RWPE2 (cell line): ENCODE data around the gene CCL23.

Source experiments
- ATAC-seq: fragments of 200-7000 bp; cut with Tn5 transposase; 3 replicates; pipeline ENCODE4 v1.9.1; 2021; ENCODE audit warnings: low read depth
- DNase-seq: peaks from one replicate; pipeline ENCODE4 v3.0.0-alpha.2; 2020; ENCODE audit warnings: low spot score
- H3K27ac ChIP-seq: fragments of 450-650 bp; 2 replicates; pipeline ENCODE4 v1.5.1; 2017; ENCODE audit warnings: mild to moderate bottlenecking; ENCODE audit not compliant: poor library complexity, severe bottlenecking
- H3K27me3 ChIP-seq: fragments of 250-450 bp; sonication (Bioruptor Pico); 2 replicates; pipeline ENCODE4 v1.5.1; 2021; ENCODE audit warnings: mild to moderate bottlenecking, moderate library complexity; ENCODE audit not compliant: insufficient read depth, poor library complexity, severe bottlenecking
- H3K36me3 ChIP-seq: fragments of 250-450 bp; sonication (Bioruptor Pico); 2 replicates; pipeline ENCODE4 v1.5.1; 2020; ENCODE audit warnings: low read depth, mild to moderate bottlenecking, moderate library complexity
- H3K4me1 ChIP-seq: fragments of 250-450 bp; sonication (Bioruptor Pico); 2 replicates; pipeline ENCODE4 v1.5.1; 2021; ENCODE audit warnings: mild to moderate bottlenecking, moderate library complexity; ENCODE audit not compliant: insufficient read depth, poor library complexity, severe bottlenecking
- H3K4me3 ChIP-seq: fragments of 250-450 bp; sonication (Bioruptor Pico); 2 replicates; pipeline ENCODE4 v1.5.1; 2021; ENCODE audit warnings: mild to moderate bottlenecking, moderate library complexity; ENCODE audit not compliant: severe bottlenecking
- H3K9me3 ChIP-seq: fragments of 250-450 bp; sonication (Bioruptor Pico); 2 replicates; pipeline ENCODE4 v1.5.1; 2021; ENCODE audit warnings: mild to moderate bottlenecking, moderate library complexity; ENCODE audit not compliant: severe bottlenecking
- TF ChIP-seq, protein P1 (sequence below): fragments of 450-650 bp; IDR thresholded peaks from one replicate; pipeline ENCODE4 v1.5.1; 2017; ENCODE audit warnings: mild to moderate bottlenecking, moderate library complexity; ENCODE audit not compliant: poor library complexity, severe bottlenecking

CCL23 gene, protein sequence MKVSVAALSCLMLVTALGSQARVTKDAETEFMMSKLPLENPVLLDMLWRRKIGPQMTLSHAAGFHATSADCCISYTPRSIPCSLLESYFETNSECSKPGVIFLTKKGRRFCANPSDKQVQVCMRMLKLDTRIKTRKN

GRCh38 chr17:36017799-36018198, at the start of gene CCL23:
Gene CCL23 (minus strand): TSS chr17:36017972. CDS start chr17:36017897, 75 bp downstream.
- ATAC-seq = no peak
- no peak for DNase-seq
- TF ChIP-seq, protein P1, sequence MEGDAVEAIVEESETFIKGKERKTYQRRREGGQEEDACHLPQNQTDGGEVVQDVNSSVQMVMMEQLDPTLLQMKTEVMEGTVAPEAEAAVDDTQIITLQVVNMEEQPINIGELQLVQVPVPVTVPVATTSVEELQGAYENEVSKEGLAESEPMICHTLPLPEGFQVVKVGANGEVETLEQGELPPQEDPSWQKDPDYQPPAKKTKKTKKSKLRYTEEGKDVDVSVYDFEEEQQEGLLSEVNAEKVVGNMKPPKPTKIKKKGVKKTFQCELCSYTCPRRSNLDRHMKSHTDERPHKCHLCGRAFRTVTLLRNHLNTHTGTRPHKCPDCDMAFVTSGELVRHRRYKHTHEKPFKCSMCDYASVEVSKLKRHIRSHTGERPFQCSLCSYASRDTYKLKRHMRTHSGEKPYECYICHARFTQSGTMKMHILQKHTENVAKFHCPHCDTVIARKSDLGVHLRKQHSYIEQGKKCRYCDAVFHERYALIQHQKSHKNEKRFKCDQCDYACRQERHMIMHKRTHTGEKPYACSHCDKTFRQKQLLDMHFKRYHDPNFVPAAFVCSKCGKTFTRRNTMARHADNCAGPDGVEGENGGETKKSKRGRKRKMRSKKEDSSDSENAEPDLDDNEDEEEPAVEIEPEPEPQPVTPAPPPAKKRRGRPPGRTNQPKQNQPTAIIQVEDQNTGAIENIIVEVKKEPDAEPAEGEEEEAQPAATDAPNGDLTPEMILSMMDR = no peak
- Histone ChIP-seq H3K36me3 (no peaks in the 10 kb centered on the region), H3K9me3 (no peaks in the 10 kb centered on the region), H3K4me3 (no peak within 1 kb of the TSS), H3K27me3 (peaks cover 32% of the 10 kb centered on the region), H3K27ac (no peak within 1 kb of the TSS), H3K4me1 (no peaks in the 10 kb centered on the region)

GRCh38 chr17:36066365-36066985, 48.7 kb upstream of the CCL23 start:
- TF ChIP-seq, protein P1 = no peak
- H3K4me1 ChIP-seq = no peaks in the 10 kb centered on the region
- no peak overlapping the region for H3K4me3 ChIP-seq
- DNase-seq (no peak), ATAC-seq (no peak)
- H3K27ac ChIP-seq = no peak overlapping the region
- H3K36me3 ChIP-seq = no peaks in the 10 kb centered on the region
- H3K27me3 ChIP-seq = peaks cover under 1% of the 10 kb centered on the region
- no peaks in the 10 kb centered on the region for H3K9me3 ChIP-seq

DNA sequence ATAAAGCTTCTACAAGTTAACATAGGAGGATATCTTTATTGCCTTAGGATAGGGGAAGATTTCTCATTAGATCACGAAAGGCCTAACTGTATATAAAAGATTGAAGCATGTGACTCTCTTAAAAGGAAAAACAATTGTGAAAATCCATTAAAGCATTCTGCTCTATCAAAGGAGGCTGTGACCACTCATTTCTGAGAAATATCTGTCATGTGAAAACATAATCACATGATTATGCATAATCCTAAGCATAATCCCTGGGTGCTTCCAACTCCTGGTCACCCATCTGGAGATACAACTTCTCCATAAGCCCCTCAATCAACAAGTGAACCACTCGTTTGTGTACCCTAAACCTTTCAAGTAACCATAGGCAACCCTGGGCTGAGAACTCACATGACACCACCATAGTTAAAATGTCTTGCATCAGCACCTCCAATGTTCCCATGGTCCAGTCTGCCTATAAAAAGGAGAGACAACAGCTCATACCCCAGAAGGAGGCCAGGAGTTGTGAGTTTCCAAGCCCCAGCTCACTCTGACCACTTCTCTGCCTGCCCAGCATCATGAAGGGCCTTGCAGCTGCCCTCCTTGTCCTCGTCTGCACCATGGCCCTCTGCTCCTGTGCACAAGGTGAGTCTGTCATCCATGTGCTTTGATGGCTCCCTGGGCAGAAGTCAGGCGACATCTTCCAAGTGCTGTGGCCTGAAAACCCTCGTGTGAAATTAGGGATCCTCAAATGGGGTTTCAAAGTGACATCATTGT, 46.2 kb upstream of the CCL23 start, which contains the start of gene CCL18:
Gene CCL18, plus strand, starts transcription at position 487 of the 756 bp plus-strand sequence. Its CDS starts 71 bp downstream, at position 558.
- H3K4me3 ChIP-seq = no peak within 1 kb of the TSS
- no peaks in the 10 kb centered on the region for H3K9me3 ChIP-seq
- no peak for ATAC-seq
- H3K27ac ChIP-seq = no peak within 1 kb of the TSS
- DNase-seq = no peak
- no peaks in the 10 kb centered on the region for H3K36me3 ChIP-seq
- TF ChIP-seq, protein P1 = no peak
- no peaks in the 10 kb centered on the region for H3K4me1 ChIP-seq
- H3K27me3 ChIP-seq = peaks cover 11% of the 10 kb centered on the region

GRCh38 chr17:36060816-36061215, 43.0 kb upstream of the CCL23 start:
- TF ChIP-seq, protein P1 = no peak
- DNase-seq (no peak), ATAC-seq (no peak)
- no peak overlapping the region for H3K27ac ChIP-seq
- no peak overlapping the region for H3K4me3 ChIP-seq
- H3K27me3 ChIP-seq = peaks cover 15% of the 10 kb centered on the region
- no peaks in the 10 kb centered on the region for H3K36me3 ChIP-seq
- no peaks in the 10 kb centered on the region for H3K4me1 ChIP-seq
- no peaks in the 10 kb centered on the region for H3K9me3 ChIP-seq
